RCC 7860 (cell line): Measurements from ENCODE around the gene ZNF609.

ENCODE experiments used
- DNase-seq: peaks from one replicate; pipeline ENCODE4 v3.0.0-alpha.2; 2015; ENCODE audit warnings: low spot score
- FAIRE-seq: peaks from 2 replicates; lab custom pipeline; 2012; peaks lifted over from hg19 to GRCh38; lab: Jason Lieb, UNC

ZNF609 gene

GRCh38 chr15:64502551-64502950 lies 42.2 kb downstream of the ZNF609 start:
- DNase-seq: no peak
- no peak for FAIRE-seq

- peak; percentile 34 for DNase-seq
- FAIRE-seq: no peak
Observed at GRCh38 chr15:64503197-64503596, 42.8 kb downstream of the ZNF609 start.

- FAIRE-seq (no peak), DNase-seq (no peak)
Observed at GRCh38 chr15:64503640-64504039, 43.3 kb downstream of the ZNF609 start.

- DNase-seq (peak; percentile 83), FAIRE-seq (peak; percentile 94)
Observed at GRCh38 chr15:64507293-64507802, 47.0 kb downstream of the ZNF609 start.

GRCh38 chr15:64507845-64508244 lies 47.5 kb downstream of the ZNF609 start:
- no peak for DNase-seq
- no peak for FAIRE-seq

GRCh38 chr15:64513823-64514222 lies 53.4 kb downstream of the ZNF609 start:
- FAIRE-seq (no peak), DNase-seq (no peak)

- FAIRE-seq (no peak), DNase-seq (no peak)
Observed at GRCh38 chr15:64515196-64515595, 54.8 kb downstream of the ZNF609 start.

- no peak for DNase-seq
- no peak for FAIRE-seq
Observed at GRCh38 chr15:64515825-64516224, 55.4 kb downstream of the ZNF609 start.

GRCh38 chr15:64519897-64520296 lies 59.5 kb downstream of the ZNF609 start:
- FAIRE-seq (no peak), DNase-seq (no peak)

GRCh38 chr15:64521201-64521600 lies 60.8 kb downstream of the ZNF609 start:
- no peak for FAIRE-seq

GRCh38 chr15:64521726-64522164 lies 61.4 kb downstream of the ZNF609 start:
- FAIRE-seq (no peak), DNase-seq (no peak)

More at GRCh38 chr15:64521201-64521600, 60.8 kb downstream of the ZNF609 start:
- no peak for DNase-seq

GRCh38 chr15:64522226-64522823 lies 61.9 kb downstream of the ZNF609 start:
- FAIRE-seq: no peak
- DNase-seq: no peak

GRCh38 chr15:64523240-64523639 lies 62.9 kb downstream of the ZNF609 start:
- FAIRE-seq (no peak), DNase-seq (no peak)

- DNase-seq (no peak), FAIRE-seq (no peak)
Observed at GRCh38 chr15:64524778-64525177, 64.4 kb downstream of the ZNF609 start.

- DNase-seq (no peak), FAIRE-seq (no peak)
Observed at GRCh38 chr15:64525828-64526530, 65.6 kb downstream of the ZNF609 start.

GRCh38 chr15:64527263-64527984 lies 67.0 kb downstream of the ZNF609 start:
- FAIRE-seq: peak; percentile 67
- peak; percentile 37 for DNase-seq

- FAIRE-seq: no peak
- no peak for DNase-seq
Observed at GRCh38 chr15:64528871-64529270, 68.5 kb downstream of the ZNF609 start.

GRCh38 chr15:64530472-64530871 lies 70.1 kb downstream of the ZNF609 start:
- DNase-seq: no peak
- FAIRE-seq: no peak

- FAIRE-seq: no peak
- no peak for DNase-seq
Observed at GRCh38 chr15:64530918-64531317, 70.5 kb downstream of the ZNF609 start.

- FAIRE-seq (no peak), DNase-seq (no peak)
Observed at GRCh38 chr15:64532521-64533315, 72.3 kb downstream of the ZNF609 start.
